ENCODE results near the gene CAMKK2. TPM values are rescaled to one million over a fixed set of nuclear protein-coding genes. Genes with fewer than 3 reads are reported as not detected.

CAMKK2 gene
- total and polyA plus RNA-seq, 4 donors: 10.5 to 26.0 (median 20.5) TPM

GRCh38 chr12:121232977-121233627, 63.4 kb downstream of the CAMKK2 start (continued):
- TF ChIP-seq GABPA (IDR thresholded peaks at IDR 0.05 in 1 of 2, conservative IDR thresholded peaks at IDR 0.05 in 1 of 2): no peak
- no peak for TF ChIP-seq TAF1 (conservative IDR thresholded peaks at IDR 0.05)
- no peak for TF ChIP-seq NR2F2 (IDR thresholded peaks at IDR 0.05)
- no peak for TF ChIP-seq SP1 (IDR thresholded peaks at IDR 0.05)
- TF ChIP-seq ATF3 (IDR thresholded peaks at IDR 0.05): no peak
- no peak for TF ChIP-seq FOXA2 (IDR thresholded peaks at IDR 0.05)
- no peak for TF ChIP-seq FOXA1 (IDR thresholded peaks at IDR 0.05)
- TF ChIP-seq HNF4A (conservative IDR thresholded peaks at IDR 0.05): no peak

- Histone ChIP-seq H3K4me3 (ENCODE audit: low read depth in 1 of 3, low read length in 3 of 3) (no peak overlapping the region), H3K9me3 (ENCODE audit: control insufficient read depth in 4 of 4, low read length in 3 of 4) (no peaks in the 10 kb centered on the region), H3K27me3 (ENCODE audit: control insufficient read depth in 4 of 4, insufficient read depth in 4 of 4, low read length in 3 of 4) (no peaks in the 10 kb centered on the region), H3K4me1 (ENCODE audit: control insufficient read depth in 4 of 4, insufficient read depth in 4 of 4, low read length in 3 of 4) (peaks cover 3 to 23% (median 6%) of the 10 kb centered on the region in 4 donors), H3K36me3 (ENCODE audit: control insufficient read depth in 4 of 4, insufficient read depth in 3 of 4, low read depth in 1 of 4, low read length in 3 of 4) (peaks cover 0 to 15% (median 10%) of the 10 kb centered on the region in 4 donors), H3K27ac (ENCODE audit: low read depth in 1 of 2, low read length in 2 of 2) (no peak overlapping the region), H3K9ac (ENCODE audit: low read depth in 1 of 2, low read length in 2 of 2) (no peak overlapping the region)
- WGBS: 90% methylated on average over 16 of the region's 16 CpGs
- DNase-seq (ENCODE audit: low spot score): no peak
- TF ChIP-seq ATF3 (IDR thresholded peaks at IDR 0.05) (no peak), CTCF (IDR thresholded peaks at IDR 0.05; ENCODE audit: low read depth, low read length, missing input control) (no peak), TAF1 (conservative IDR thresholded peaks at IDR 0.05) (no peak), RXRA (IDR thresholded peaks at IDR 0.05) (no peak), EGR1 (IDR thresholded peaks at IDR 0.05; ENCODE audit: low read depth in 2 of 2) (no peak), FOXA1 (IDR thresholded peaks at IDR 0.05) (no peak), REST (IDR thresholded peaks at IDR 0.05) (no peak), SP1 (IDR thresholded peaks at IDR 0.05) (no peak), RAD21 (IDR thresholded peaks at IDR 0.05) (no peak), GABPA (IDR thresholded peaks at IDR 0.05 in 1 of 2, conservative IDR thresholded peaks at IDR 0.05 in 1 of 2) (no peak), JUND (IDR thresholded peaks at IDR 0.05) (no peak), HNF4A (conservative IDR thresholded peaks at IDR 0.05) (no peak), HNF4G (IDR thresholded peaks at IDR 0.05) (no peak), NR2F2 (IDR thresholded peaks at IDR 0.05) (no peak)
Observed at GRCh38 chr12:121232163-121232562, 64.3 kb downstream of the CAMKK2 start.

Measured in liver (tissue), 9 donors.